ENCODE data around the gene TAF1A.

DNA sequence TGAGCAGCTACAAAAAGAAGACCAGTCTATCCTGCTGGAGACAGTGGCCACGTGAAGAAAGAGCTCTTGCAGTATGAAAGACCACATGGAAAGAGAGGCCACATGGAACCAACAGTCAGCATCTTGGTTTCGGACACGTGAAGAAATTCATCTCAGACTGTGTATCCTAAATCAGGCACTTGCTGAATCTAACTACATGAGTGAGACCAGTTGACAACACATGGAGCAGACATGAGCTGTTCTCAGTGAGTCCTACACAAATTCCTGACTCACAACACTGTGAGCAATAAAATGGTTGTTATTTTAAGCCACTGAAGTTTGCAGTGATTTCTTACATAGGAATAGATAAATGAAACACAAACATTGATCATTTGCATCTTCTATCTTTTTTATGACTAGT is 2.4 kb upstream of the TAF1A start:
- TF ChIP-seq MAFK (IDR thresholded peaks at IDR 0.05; ENCODE audit: low read depth, low read length) = no peak
- TF ChIP-seq SIN3A (conservative IDR thresholded peaks at IDR 0.05 in 1 of 2, IDR thresholded peaks at IDR 0.05 in 1 of 2; ENCODE audit: low read depth in 1 of 2, low read length in 2 of 2) = no peak
- no peak for TF ChIP-seq GTF2F1 (IDR thresholded peaks at IDR 0.05; ENCODE audit: borderline replicate concordance, low read depth, low read length)
- no peak for TF ChIP-seq PHF8 (conservative IDR thresholded peaks at IDR 0.05; ENCODE audit: low read depth, low read length)
- no peak for TF ChIP-seq POLR2AphosphoS5 (IDR thresholded peaks at IDR 0.05; ENCODE audit: low read depth, low read length)
- no peak for TF ChIP-seq GABPA (IDR thresholded peaks at IDR 0.05; ENCODE audit: borderline replicate concordance, insufficient read depth, low read length)
- no peak for TF ChIP-seq RFX5 (IDR thresholded peaks at IDR 0.05; ENCODE audit: borderline replicate concordance, low read depth, low read length)
- TF ChIP-seq NANOG (IDR thresholded peaks at IDR 0.05; ENCODE audit: insufficient read depth, low read depth, low read length, poor library complexity, severe bottlenecking) = no peak
- no peak for TF ChIP-seq JUN (IDR thresholded peaks at IDR 0.05; ENCODE audit: low read depth, low read length)
